GM19025 (cell line): ENCODE measurements around the gene PHTF2.
"Not testable (repeated sequence)": the region's sequence is repeated elsewhere in the genome, so short reads cannot be mapped to it uniquely, and the experiment has no call there.

Experiments used
- ATAC-seq: cut with Tn5 transposase; IDR thresholded peaks from one replicate; pipeline ENCODE4 v1.9.1; 2021; ENCODE audit warnings: mild to moderate bottlenecking, low read depth, moderate library complexity; ENCODE audit not compliant: unreplicated experiment

The PHTF2 gene

DNA sequence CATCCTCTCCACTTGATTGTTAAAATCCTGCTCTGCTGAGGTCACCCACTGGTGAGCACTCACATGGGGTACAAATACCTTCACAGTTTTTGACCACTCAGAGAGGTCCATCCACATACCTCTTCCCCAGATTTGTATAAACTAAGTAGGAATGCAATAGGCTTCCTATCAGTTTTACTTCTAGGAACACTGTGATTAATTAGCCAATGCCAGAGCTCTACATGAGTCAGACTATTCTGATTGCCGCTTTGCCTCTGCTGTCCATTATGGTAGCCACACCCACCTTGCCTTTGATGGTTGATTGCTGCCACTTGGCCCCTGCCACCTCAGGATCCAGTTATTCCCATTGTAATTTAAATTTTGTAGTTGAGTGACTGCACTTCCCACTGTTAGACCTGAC is 73.7 kb downstream of the PHTF2 start:
- ATAC-seq, result not testable (repeated sequence)

DNA sequence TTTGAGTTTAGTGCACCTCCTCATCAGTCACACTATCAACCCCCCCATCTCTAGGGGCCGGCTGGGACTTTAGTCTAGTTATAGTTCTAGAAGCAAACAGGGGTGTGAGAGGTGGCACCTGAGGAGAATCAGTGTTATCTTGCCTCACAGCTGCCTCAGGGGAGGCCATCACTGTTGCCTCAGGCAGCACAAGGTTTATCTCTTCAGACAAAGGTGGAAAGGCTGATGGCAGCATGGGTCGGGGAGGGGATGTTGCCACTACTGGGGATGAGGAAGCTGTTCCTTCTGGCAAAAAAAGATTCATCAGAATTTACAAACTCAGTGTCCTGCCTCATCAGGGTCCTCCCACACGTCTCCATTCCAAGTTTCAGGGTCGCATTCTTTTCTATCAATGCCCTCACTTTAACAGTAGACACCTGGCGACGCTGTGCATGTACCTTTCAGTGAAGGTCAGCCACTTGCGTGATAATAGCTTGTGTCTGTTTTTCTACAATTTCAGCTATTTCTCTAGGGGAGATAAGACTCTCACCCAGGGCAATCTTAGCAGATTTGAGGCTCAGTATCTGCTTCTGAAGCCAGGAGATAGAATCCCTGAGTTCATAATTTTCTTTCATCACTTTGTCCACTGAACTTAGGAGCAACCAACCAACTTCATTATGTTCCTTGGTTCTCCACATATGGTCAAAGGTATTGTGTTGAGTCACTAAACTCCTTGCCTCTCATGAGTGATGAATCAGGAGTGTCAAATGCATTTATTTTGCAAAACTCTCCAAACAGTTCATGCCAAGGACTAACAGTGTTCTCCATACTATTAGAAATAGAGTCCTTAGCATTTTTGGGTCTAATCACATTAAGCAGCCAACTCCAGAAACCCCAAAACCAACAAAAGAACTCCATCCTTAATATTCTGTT is 75.1 kb downstream of the PHTF2 start:
- not testable (repeated sequence) for ATAC-seq

DNA sequence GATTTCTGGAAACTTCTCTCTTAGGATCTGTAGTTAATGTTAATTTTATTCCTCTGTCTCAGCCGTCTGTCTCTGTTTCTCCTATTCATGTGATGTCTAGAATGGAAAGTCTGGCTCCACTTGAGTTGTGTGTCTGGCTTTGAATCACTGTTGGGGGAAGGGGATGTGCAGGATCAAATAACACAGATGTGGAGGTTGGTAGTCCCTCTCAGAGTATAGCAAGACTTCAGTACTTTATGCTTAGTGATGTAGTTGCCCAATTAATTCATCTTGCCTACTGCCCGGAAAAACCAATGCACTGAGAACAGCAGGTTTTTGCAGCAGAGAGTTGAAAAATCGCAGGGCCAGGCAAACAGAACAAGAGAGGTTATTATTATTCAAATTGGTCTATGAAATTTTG is 79.2 kb downstream of the PHTF2 start:
- no peak for ATAC-seq

DNA sequence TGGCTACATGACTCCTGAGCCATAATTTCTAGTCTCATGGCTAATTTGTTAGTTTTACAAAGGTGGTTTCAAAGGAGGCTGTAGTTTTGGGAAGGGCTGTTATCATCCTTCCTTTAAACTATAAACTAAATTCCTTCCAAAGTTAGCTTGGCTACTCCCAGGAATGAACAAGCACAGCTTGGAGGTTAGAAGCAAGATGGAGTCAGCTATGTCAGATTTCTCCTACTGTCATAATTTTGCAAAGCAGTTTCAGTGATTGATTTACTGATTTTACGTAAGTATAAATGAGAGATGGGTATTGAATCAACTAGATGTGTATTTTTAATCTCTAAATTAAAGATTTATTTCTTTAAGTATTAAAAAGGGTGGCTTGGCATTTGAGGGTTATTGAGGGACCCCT is 79.9 kb downstream of the PHTF2 start:
- no peak for ATAC-seq

DNA sequence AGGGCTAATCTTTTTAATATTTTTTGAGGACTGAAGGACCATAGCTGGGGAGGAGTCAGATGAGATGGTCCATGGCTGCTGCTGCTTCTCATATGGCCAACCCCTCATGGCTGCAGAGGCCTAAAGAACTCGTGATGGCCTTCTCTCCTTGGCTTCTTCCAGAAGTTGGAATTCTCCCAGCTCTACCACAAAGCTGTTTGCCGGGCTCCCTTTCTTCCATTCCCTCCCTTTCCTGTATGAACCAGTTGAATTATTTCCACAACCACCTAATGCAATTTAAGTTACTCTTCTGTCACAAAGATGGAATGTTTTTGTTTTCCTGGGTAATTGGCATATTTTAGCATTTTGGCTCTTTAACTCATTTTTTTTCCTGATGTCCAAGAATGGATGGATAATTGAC is 80.7 kb downstream of the PHTF2 start:
- no peak for ATAC-seq

DNA sequence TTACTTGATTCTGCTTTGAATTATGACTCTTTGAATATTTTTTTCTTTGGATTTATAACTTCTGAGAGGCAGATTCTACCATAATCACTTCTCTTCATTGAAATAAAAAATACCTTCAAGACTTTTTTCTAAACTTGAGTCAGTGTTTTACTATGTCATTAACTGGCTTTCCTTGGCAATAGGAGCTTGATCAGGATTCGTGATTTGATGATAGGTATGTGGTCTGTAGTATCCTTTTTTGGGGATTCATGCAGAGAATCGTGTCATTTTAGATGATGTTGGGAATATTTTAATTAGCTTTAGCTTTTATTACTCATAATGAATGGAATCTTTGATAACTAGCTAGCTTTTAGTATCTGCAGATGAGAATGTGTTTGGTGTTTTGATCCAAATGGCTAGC is 83.3 kb downstream of the PHTF2 start:
- ATAC-seq, result no peak

DNA sequence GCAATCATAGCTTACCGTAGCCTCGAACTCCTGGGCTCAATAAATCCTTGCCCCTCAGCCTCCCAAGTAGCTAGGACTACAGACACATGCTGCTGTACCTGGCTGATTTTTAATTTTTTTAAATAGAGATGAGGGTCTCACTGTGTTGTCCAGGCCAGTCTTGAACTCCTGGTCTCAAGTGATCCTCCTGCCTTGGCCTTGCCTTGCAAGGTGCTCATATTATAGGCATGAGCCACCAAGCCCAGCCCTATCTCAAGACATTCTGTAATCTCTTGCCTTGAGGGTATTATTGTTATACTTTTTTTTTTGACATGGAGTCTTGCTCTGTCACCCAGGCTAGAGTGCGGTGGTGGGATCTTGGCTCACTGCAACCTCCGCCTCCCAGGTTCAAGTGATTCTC is 86.6 kb downstream of the PHTF2 start:
- ATAC-seq, result no peak

DNA sequence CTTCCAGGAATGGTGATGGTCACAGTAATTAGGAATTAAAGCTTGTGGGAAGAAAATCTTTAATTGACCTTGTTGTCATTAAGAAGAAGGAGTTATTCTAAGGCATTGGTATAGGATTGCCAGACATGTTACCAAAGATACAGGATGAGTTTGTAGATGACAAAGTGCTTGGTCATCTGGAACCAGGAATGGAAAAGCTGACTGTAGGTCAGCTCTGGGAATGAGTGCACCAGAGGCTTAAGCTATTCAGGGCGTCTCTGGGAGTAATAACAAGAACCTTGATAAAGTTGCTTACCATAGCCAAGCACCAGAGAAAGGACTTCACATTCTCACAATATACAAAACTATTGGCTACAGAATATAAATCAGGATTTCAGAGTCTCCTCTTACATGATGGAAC is 89.0 kb downstream of the PHTF2 start:
- no peak for ATAC-seq

DNA sequence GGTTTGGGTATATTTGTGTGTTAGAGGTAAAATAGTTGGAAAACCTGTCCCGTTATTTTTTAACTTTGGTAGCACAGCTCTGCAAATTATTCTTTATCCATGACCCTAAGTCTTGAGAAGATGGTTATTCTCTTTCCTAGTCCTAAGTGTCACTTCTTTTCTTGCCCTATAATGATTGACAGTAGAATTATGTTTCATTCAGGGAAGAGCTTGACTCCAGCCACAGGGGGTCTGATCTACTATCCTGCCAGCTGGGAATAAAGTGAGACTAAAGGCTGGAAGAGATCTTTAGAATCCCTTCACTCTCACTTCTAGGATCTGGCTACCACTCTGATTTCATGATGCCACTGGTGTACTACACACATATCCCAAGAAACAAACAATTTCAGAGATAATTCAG is 90.4 kb downstream of the PHTF2 start:
- ATAC-seq, result no peak

DNA sequence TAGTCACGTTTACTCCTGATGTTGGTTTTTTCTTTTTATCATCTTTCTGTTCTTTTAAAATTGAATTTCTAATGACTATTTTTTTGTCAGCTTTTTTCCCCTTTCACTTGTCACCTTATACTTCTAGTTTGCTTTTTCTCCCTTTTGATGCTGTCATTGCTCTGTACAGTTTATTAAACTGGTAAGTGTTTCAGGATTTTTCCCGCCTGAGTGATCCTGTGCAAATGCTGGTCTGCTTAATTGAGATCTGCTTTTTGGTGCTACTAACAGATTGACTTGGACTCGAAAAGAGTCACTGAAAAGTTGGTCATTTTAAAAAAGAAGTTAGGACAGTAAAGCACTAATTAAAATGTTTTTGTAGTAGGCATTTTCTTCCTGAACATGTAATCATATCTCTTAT is 95.2 kb downstream of the PHTF2 start:
- no peak for ATAC-seq

DNA sequence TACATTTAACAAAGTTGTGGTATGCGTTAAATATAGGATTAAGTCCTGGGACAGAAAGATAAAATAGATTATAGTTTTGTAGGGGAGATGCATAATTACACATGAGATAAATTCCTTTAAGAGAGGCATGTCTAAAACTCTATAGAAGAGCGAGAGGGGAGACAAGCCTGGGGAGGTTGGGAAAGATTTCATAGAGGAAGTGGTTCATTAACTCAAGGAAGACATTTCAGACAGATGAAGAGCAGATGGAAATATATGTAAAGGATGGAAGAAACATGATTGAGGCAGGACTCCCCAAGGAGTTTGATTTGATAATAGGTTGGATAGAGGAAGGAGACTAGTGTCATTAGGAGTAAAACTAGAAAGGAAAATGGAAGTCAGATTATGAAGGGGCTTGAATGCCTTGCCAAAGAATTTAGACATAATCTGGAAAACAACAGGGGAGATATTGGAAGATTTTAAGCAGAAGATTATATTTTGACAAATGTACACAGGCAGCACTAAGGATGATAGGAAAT is 96.1 kb downstream of the PHTF2 start:
- ATAC-seq, result no peak

DNA sequence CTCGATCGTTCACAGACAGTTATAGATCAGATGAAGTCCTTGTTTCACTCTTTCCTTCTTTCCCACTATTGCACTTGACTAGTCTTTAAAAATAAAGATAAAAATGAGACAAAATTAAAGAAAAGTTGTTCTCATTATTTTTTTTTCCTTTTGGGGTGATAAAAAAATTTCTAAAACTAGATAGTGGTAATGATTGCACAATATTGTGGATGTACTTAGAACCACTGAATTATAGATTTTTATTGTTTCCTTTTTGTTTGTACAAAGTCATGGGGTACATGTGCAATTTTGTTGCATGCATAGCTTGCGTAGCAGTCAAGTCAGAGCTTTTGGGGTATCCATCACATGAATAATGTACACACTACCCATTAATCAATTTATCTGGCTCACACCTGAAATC is 97.3 kb downstream of the PHTF2 start:
- no peak for ATAC-seq

DNA sequence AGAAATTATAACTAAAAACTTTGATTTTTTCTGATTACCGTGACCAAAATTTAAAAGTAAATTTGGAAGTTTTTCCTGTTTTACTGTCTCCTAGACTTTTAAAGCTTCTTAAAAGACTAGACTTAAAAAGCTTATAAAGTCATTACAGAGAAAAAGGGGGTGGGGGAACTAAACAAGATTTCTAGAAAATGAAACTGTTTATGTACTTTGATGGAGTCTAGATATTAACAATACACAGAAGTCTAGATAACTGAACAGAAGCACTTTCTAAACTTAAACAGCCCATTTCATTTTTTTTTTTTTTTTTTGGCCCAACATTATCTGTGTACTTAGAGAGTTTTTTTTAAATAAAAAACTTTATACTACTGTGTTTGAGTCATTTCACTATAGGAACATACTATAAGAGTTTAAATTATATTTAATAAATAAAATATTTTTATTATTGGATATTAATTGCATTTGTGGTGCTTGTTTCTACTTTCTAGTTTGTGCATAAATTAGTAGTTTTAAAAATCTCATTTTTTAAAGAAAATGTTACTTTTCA is 98.5 kb downstream of the PHTF2 start:
- no peak for ATAC-seq

DNA sequence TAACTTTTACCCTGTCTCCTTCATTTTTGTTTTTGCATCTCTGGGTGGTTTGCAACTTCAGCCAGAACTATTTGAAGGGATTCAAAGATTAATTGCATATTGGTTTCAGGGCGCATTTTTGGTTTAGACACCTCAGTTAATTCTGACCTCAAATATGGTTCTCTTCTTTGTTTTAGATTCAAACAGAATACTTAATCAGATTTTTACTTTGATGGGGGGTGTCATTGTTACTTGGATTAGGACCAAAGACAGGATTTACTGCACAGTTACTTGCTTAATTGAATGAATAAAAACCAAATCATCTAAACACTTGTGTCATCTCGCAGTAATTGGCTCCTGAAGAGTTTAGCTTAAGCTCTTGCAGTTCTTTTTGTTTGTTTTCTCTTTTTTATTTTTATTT is 100.9 kb downstream of the PHTF2 start:
- ATAC-seq, result no peak

DNA sequence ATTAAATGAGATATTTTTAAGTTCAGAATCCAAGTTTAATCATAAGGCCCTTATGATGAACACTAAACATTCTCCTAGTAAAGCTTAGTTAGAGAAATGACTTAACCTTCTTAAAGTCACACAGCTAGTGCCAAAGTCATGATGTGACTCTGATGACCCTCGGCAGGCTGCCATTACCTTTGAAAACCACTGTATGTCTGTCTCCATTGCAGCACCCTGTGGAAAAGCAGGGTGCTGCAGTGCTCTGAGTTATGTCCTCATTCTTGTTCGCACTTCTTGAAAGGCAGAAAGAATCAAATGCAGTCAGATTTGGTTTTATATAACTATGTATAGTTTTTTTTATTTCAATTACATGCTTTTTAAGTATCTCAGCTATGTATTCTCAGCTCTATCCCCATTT is 105.0 kb downstream of the PHTF2 start:
- ATAC-seq, result no peak

DNA sequence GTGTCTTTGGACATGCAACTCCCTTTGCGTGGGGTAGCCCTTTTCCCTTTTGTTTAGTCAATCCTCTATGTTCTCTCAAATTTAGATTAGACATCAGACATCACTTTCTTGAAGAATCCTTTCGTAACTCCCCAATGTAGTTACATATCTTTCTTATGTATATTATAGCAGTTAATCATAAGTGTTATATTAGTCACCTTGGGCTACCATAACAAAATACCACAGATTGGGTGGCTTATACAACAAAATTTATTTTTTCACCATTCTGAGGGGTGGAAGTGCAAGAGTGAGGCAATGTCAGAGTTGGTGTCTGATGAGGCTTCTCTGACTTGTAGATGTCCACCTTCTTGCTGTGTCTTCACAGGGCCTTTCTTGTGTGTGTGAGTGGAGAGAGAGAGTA is 105.7 kb downstream of the PHTF2 start:
- ATAC-seq, result no peak

DNA sequence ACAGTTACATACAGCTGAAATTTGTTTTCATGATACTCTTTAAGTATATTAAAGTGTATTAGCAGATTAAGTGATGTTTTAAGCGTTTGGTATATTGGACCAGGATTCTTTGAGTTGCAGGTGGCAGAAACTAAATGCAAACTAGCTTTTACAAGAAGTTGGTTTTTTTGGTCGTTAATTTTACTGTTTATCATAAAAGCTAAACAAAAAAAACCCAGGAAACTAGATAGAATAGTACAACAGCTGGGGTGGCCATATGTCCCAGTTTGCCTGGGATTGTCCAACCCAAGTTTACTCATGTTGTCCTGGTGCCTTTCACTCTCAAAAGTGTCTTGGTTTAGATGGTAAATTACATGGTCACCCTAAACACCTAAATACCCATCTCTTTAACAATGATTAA is 108.7 kb downstream of the PHTF2 start:
- ATAC-seq, result no peak

DNA sequence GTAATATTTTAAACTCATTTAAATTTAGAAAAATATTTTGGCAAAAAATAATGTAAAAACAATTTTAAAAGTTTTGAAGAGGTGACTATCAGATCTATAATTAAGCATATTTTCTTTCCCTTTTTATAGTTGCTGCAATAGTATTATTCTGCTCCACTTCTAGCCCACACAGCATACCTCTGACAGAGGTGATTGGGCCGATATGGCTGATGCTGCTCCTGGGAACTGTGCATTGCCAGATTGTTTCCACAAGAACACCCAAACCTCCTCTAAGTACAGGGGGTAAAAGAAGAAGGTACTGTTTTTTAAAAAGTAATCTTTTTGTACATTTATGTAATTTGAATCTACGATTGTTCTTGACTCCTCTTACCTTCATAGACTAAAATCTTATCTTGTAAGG is 110.1 kb downstream of the PHTF2 start:
- no peak for ATAC-seq

DNA sequence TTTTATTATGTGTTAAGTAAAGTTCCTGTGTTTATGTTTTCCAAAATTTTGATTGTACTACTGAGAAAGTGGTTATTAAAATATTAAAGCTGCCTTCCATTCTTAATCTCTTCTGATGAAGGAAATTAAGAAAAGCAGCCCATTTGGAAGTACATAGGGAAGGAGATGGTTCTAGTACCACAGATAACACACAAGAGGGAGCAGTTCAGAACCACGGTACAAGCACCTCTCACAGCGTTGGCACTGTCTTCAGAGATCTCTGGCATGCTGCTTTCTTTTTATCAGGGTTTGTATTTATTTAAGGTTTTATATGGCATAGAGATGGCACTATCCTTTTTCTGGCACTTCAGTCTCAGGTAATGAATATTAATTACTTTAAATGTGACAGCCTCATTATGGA is 111.6 kb downstream of the PHTF2 start:
- no peak for ATAC-seq

DNA sequence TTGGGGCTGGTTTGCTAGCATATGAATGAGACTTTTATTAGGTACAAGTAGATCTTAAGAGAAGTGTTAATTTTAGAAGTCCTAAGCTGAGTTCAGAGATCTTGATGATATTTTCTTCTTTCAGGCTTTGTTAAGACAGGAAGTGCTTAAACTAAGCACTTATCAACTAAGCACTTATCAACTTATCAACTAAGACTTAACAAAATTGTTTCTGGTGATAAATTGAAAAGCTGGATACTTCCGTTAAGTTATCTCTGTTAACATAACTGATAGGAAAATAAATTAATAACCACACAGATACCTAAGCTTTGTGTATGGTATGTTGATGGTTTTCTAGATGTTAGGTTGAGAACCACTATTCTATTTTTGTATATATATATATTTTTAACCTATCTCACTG is 113.7 kb downstream of the PHTF2 start:
- ATAC-seq, result no peak

DNA sequence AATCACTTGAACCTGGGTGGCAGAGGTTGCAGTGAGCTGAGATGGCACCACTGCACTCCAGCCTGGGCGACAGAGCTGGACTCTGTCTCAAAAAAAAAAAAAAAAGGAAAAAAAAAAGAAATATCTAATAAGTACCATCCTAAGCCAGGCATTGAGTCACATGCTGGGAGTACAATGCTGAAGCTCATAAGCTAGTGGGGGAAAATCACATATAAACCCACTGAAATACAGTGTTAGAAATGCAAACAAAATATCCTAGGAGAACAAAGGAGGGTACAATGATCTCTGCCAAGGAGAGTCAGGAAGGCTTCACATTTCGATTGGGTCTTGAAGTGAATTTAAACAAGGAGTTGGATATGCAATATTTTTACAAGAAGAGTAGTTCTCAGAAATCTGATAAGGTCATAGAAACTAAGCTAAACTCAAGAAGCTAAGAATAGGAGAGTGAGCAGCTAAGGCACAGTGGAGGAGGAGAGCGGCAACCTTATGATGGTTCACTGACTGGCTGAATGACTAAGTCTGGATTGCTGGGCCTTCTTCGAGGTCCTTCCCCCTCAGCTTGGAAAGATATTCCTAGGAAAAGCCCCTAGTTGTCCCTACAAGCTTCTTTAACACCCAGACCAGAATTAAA is 115.5 kb downstream of the PHTF2 start:
- no peak for ATAC-seq
